HG02970 (cell line): Measurements from ENCODE around the gene TCEAL3.
"Not testable (repeated sequence)": the region's sequence is repeated elsewhere in the genome, so short reads cannot be mapped to it uniquely, and the experiment has no call there.

ENCODE experiments used
- ATAC-seq: cut with Tn5 transposase; IDR thresholded peaks from one replicate; pipeline ENCODE4 v1.9.1; 2021; ENCODE audit warnings: mild to moderate bottlenecking, moderate library complexity, moderate number of reproducible peaks; ENCODE audit not compliant: unreplicated experiment, low FRiP score

Gene TCEAL3

DNA sequence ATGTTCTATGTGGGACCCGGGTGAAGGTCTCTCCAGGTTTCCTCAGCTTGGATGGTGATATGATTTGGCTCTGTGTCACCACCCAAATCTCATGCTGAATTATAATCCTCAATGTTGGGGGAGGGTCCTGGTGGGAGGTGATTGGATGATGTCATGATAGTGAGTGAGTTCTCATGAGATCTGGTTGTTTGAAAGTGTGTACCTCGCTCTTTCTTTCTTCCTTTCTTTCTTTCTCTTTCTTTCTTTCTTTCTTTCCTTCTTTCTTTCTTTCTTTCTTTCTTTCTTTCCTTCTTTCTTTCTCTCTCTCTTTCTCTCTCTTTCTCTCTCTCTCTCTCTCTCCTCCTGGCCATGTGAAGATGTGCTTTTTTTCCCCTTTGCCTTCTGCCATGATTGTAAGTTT, 51.7 kb downstream of the TCEAL3 start:
- not testable (repeated sequence) for ATAC-seq
